ENCODE results near the gene DLGAP4. TPM values are rescaled to one million over a fixed set of nuclear protein-coding genes. Genes with fewer than 3 reads are reported as not detected.

Gene DLGAP4
- total and polyA plus RNA-seq, 9 of the 15 experiments (the other 6 are each of a cell fraction or from before 2014, with no cell fraction given): 0.31 to 34.1 (median 4.5) TPM

- TF ChIP-seq ARID4B (CRISPR knock-in tag; IDR thresholded peaks at IDR 0.05) (no peak), STAG1 (CRISPR knock-in tag; IDR thresholded peaks at IDR 0.05; ENCODE audit: borderline replicate concordance) (no peak), REST (IDR thresholded peaks at IDR 0.05; ENCODE audit: borderline replicate concordance) (no peak), REST (CRISPR knock-in tag; IDR thresholded peaks at IDR 0.05; ENCODE audit: low read depth) (no peak), ARHGAP35 (IDR thresholded peaks at IDR 0.05; ENCODE audit: partially characterized antibody) (no peak), AFF1 (IDR thresholded peaks at IDR 0.05; ENCODE audit: low read depth in 1 of 2, partially characterized antibody in 2 of 2) (no peak), ZNF24 (IDR thresholded peaks at IDR 0.05) (peak; percentile 34; the same call in 1 of the 2 replicates), TAL1 (IDR thresholded peaks at IDR 0.05) (no peak), CAMTA2 (CRISPR knock-in tag; conservative IDR thresholded peaks at IDR 0.05) (no peak)
Measured at GRCh38 chr20:36407199-36407733, 101.1 kb downstream of the DLGAP4 start (continued).

Data from K562 (cell line).